B cell (primary cell): Measurements from ENCODE around the gene CRYBA2. TPM values are rescaled to one million over a fixed set of nuclear protein-coding genes. Genes with fewer than 3 reads are reported as not detected.

Experiments
- ATAC-seq: fragments of 200-7000 bp; cut with Tn5 transposase; one replicate; pipeline ENCODE4 v1.10.0; 2021; ENCODE audit warnings: low read depth, mild to moderate bottlenecking, moderate number of reproducible peaks, moderate library complexity
- CTCF ChIA-PET: fragments of 350-600 bp; sonication (Branson Sonifier 250); formaldehyde crosslinking; loops from one replicate; lab custom pipeline; 2021; ENCODE audit warnings: antibody characterized with exemption, inconsistent platforms; lab: Charles Lee
- POLR2A ChIA-PET: fragments of 350-600 bp; sonication (Branson Sonifier 250); formaldehyde crosslinking; loops from one replicate; lab custom pipeline; 2021; ENCODE audit warnings: antibody characterized with exemption; lab: Charles Lee
- DNase-seq: peaks from one replicate; pipeline ENCODE4 v3.0.0; 2013
- H2AFZ ChIP-seq: 2 replicates; pipeline ENCODE4 v1.6.1; 2012; ENCODE audit warnings: mild to moderate bottlenecking, low read depth, low read length; ENCODE audit not compliant: insufficient read depth, poor library complexity, severe bottlenecking
- H3K27ac ChIP-seq, 2 donors: 1 replicate in 1 of 2; 2 replicates in 1 of 2; pipeline ENCODE4 v1.5.1; 2012 to 2013; ENCODE audit warnings: low read length in 2 of 2, mild to moderate bottlenecking in 2 of 2, moderate library complexity in 1 of 2
- H3K27me3 ChIP-seq, 4 experiments: fragments of 200-600 bp in 1 of 4; sonication (generic) in 1 of 4; replicated peaks in 1 of 4; 1 replicate in 2 of 4; 2 replicates in 2 of 4; pipeline versions ENCODE4 v1.6.1 to v1.7.0; 2013 to 2016; ENCODE audit warnings: low read length in 3 of 4, mild to moderate bottlenecking in 2 of 4, mixed read lengths in 1 of 4, moderate library complexity in 1 of 4; ENCODE audit not compliant: insufficient read depth in 4 of 4, control insufficient read depth in 3 of 4; ENCODE audit errors: control extremely low read depth in 1 of 4
- H3K36me3 ChIP-seq, 2 experiments: replicated peaks in 1 of 2; 1 replicate in 1 of 2; 2 replicates in 1 of 2; pipeline versions ENCODE4 v1.6.1 to v1.7.1; 2013; ENCODE audit warnings: low read length in 1 of 2; ENCODE audit not compliant: insufficient read depth in 2 of 2, control insufficient read depth in 1 of 2; ENCODE audit errors: control extremely low read depth in 1 of 2, extremely low read depth in 1 of 2
- H3K4me1 ChIP-seq, 2 donors: fragments of 200-600 bp in 1 of 2; sonication (generic) in 1 of 2; 1 replicate in 1 of 2; 2 replicates in 1 of 2; pipeline versions ENCODE4 v1.5.1 to v1.6.1; 2013 to 2017; ENCODE audit warnings: low read length in 2 of 2; ENCODE audit not compliant: control insufficient read depth in 2 of 2, insufficient read depth in 2 of 2
- H3K4me2 ChIP-seq: replicated peaks from 2 replicates; pipeline ENCODE3; 2012; ENCODE audit warnings: mild to moderate bottlenecking, low read depth, low read length; ENCODE audit not compliant: poor library complexity, severe bottlenecking
- H3K4me3 ChIP-seq, 5 experiments: fragments of 200-600 bp in 1 of 5; sonication (generic) in 1 of 5; 1 replicate in 3 of 5; 2 replicates in 2 of 5; pipeline versions ENCODE4 v1.5.1 to v1.7.0; 2011 to 2016; ENCODE audit warnings: low read length in 4 of 5, mild to moderate bottlenecking in 4 of 5, low read depth in 2 of 5, control low read depth in 1 of 5, moderate library complexity in 1 of 5; ENCODE audit not compliant: insufficient read depth in 1 of 5; ENCODE audit errors: control extremely low read depth in 1 of 5, extremely low read depth in 1 of 5
- H3K79me2 ChIP-seq: fragments of 200-600 bp; sonication (generic); one replicate; pipeline ENCODE4 v1.6.0; 2016; ENCODE audit warnings: low read length; ENCODE audit not compliant: control insufficient read depth, insufficient read depth
- H3K9ac ChIP-seq: fragments of 200-600 bp; sonication (generic); 2 replicates; pipeline ENCODE4 v1.6.1; 2017; ENCODE audit warnings: mild to moderate bottlenecking, low read length, moderate library complexity
- H3K9me3 ChIP-seq, 3 donors: one replicate each; pipeline versions ENCODE4 v1.6.1 to v1.7.1; 2013; ENCODE audit warnings: low read length in 2 of 3; ENCODE audit not compliant: control insufficient read depth in 2 of 3, insufficient read depth in 1 of 3; ENCODE audit errors: control extremely low read depth in 1 of 3
- H4K20me1 ChIP-seq: 2 replicates; pipeline ENCODE4 v1.6.0; 2012; ENCODE audit warnings: mild to moderate bottlenecking, low read length; ENCODE audit not compliant: insufficient read depth, control insufficient read depth, poor library complexity, severe bottlenecking
- H3K27ac Mint-ChIP-seq: one replicate; pipeline ENCODE4 v1.8.0; 2021; ENCODE audit warnings: mixed read lengths
- H3K27me3 Mint-ChIP-seq: one replicate; pipeline ENCODE4 v1.8.0; 2021; ENCODE audit warnings: mixed read lengths
- H3K4me1 Mint-ChIP-seq: one replicate; pipeline ENCODE4 v1.8.0; 2021; ENCODE audit warnings: mixed read lengths
- H3K4me3 Mint-ChIP-seq: one replicate; pipeline ENCODE4 v1.8.0; 2021; ENCODE audit warnings: mixed read lengths
- H3K9me3 Mint-ChIP-seq: one replicate; pipeline ENCODE4 v1.8.0; 2022; ENCODE audit warnings: mixed read lengths; ENCODE audit not compliant: insufficient read depth
- CTCF ChIP-seq: fragments of 200-600 bp; IDR thresholded peaks from one replicate; pipeline ENCODE4 v1.8.0; 2022; ENCODE audit warnings: antibody characterized with exemption, mild to moderate bottlenecking
- EZH2 ChIP-seq: IDR thresholded peaks from 2 replicates; pipeline ENCODE4 v1.6.1; 2012; ENCODE audit warnings: borderline replicate concordance, low read depth, mild to moderate bottlenecking, moderate library complexity, low read length; ENCODE audit not compliant: insufficient read depth, poor library complexity, severe bottlenecking
- WGBS: methylation state at CpG from one replicate; pipeline ENCODE4 v1.1.5; 2013; ENCODE audit warnings: missing lambda C conversion rate; ENCODE audit not compliant: insufficient coverage; 5-methylcytosine and 5-hydroxymethylcytosine counted together
- intact Hi-C: fragments of 100-400 bp; cut with micrococcal nuclease; formaldehyde crosslinking; loops from one replicate; pipeline ENCODE4 v1.10.0; 2022
- polyA plus RNA-seq: library from polyadenylated mRNA; depleted of rRNA; stranded (reverse); fragments of >200 nt; gene quantifications from 2 replicates; pipeline ENCODE4 v1.2.3, GENCODE V29; 2012
- total RNA-seq, 2 donors: library from RNA; stranded (reverse); fragments of 120-200 nt in 1 of 2; gene quantifications; 1 replicate in 1 of 2; 2 replicates in 1 of 2; pipeline versions ENCODE4 v1.2.3 to v1.2.4, GENCODE V29; 2013 to 2022

Gene CRYBA2
- total and polyA plus RNA-seq, 2 donors (not counting 1 experiment from before 2014, with no cell fraction given), result not detected

- intact Hi-C loops, result no loop called here
- H3K27me3 Mint-ChIP-seq, result peaks cover 71% of the 10 kb centered on the region
- CTCF ChIA-PET, result interaction anchor here (0.6 to 1.8 kb wide), 6 partner anchors 20 to 113 kb away, joined by 3 to 6 read pairs (median 4); no protein-coding TSS in a partner anchor
Observed at GRCh38 chr2:218960309-218961165, 32.7 kb downstream of the CRYBA2 start.

More at GRCh38 chr2:218960309-218961165, 32.7 kb downstream of the CRYBA2 start:
- peak overlapping the region; percentile 94 for H3K4me2 ChIP-seq
- WGBS, result 8% methylated on average over 85 of the region's 87 CpGs
- no peaks in the 10 kb centered on the region for H4K20me1 ChIP-seq
- POLR2A ChIA-PET, result no interaction called here
- no peak overlapping the region for H3K27ac Mint-ChIP-seq
- no peaks in the 10 kb centered on the region for H3K79me2 ChIP-seq
- peaks cover 0 to 71% (median 44%) of the 10 kb centered on the region in 4 experiments for H3K27me3 ChIP-seq
- peaks cover 0 to 36% (median 3%) of the 10 kb centered on the region in 3 donors for H3K9me3 ChIP-seq
- H3K36me3 ChIP-seq, result no peaks in the 10 kb centered on the region
- H3K4me3 Mint-ChIP-seq, result peak overlapping the region; percentile 71
- peaks cover 21% of the 10 kb centered on the region for H3K4me1 Mint-ChIP-seq
- TF ChIP-seq EZH2 (peak; percentile 89), CTCF (no peak)
- no peak for ATAC-seq
- peaks cover 24 to 39% of the 10 kb centered on the region in 2 donors for H3K4me1 ChIP-seq
- peak overlapping the region; percentile 33 for H2AFZ ChIP-seq
- H3K9ac ChIP-seq, result peak overlapping the region; percentile 35
- DNase-seq, result peak; percentile 51
- H3K9me3 Mint-ChIP-seq, result no peaks in the 10 kb centered on the region
- no peak overlapping the region for H3K27ac ChIP-seq
- peak overlapping the region in 1 of 5 experiments; percentile 24 for H3K4me3 ChIP-seq
